ENCODE results near the gene NXPH3.

NXPH3 gene

DNA sequence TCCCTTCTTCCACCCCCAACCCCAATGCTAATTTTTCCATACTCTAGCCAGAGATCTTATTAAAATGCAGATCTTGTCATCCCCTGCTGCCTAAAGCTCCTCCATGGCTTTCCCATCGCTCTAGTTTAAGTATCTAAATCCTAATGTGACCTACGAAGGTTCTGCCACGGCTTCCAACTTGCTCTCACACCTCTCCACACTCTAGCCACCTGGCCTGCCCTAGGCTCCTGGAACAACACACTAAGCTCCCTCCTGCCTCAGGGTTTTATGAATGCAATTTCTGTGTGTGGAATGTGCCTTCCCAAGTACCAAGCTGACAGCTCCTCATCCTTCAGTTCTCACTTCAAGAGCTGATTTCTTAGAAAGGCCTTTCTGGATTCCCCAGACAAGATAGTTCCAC is 16.6 kb downstream of the NXPH3 start:
- DNase-seq (ENCODE audit: low read depth) = no peak

GRCh38 chr17:49595328-49595727 is 19.7 kb downstream of the NXPH3 start:
- DNase-seq (ENCODE audit: low read depth) = no peak

- DNase-seq (ENCODE audit: low read depth) = no peak
These were observed 20.3 kb downstream of the NXPH3 start for GRCh38 chr17:49595980-49596379.

- DNase-seq (ENCODE audit: low read depth) = no peak
These were observed 21.1 kb downstream of the NXPH3 start for GRCh38 chr17:49596613-49597244.

- no peak for DNase-seq (ENCODE audit: low read depth)
These were observed 21.8 kb downstream of the NXPH3 start for GRCh38 chr17:49597436-49597835.

DNA sequence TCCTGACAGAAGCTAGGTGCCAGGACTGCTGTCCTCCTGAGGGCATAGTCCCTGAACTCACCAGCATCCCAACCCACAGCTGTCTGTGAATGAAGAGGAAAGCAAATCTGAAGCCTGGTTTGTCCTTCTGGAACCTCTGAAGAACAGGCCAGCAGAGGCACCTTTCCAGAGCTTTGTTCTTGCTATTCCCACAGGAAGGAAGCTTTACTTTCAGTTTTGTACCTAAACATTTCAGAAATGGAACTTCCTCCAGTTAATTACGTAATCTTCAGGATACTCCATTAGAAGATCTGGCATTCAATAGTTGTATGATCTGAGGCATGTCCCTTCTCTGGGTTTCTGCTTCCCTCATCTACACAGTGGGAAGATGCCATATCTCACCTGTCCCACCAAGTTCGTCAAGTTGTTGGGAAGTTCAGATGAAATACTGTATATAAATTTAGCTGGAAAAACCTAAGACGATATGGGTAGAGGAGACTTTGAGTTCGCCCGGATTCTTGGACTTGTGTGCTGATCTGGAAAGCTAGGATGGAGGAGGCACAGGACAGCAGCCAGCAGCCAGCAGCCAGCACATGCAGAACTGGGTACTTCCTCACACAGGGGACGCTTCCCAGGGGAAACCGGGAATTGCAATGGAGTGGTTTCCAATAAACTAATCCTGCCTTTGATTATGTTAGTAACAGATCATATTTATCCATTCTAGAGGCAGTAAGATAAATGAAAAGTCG is 22.4 kb downstream of the NXPH3 start:
- DNase-seq (ENCODE audit: low read depth) = no peak

- no peak for DNase-seq (ENCODE audit: low read depth)
These were observed 23.2 kb downstream of the NXPH3 start for GRCh38 chr17:49598918-49599317.

GRCh38 chr17:49600949-49601348 is 25.3 kb downstream of the NXPH3 start:
- no peak for DNase-seq (ENCODE audit: low read depth)

DNA sequence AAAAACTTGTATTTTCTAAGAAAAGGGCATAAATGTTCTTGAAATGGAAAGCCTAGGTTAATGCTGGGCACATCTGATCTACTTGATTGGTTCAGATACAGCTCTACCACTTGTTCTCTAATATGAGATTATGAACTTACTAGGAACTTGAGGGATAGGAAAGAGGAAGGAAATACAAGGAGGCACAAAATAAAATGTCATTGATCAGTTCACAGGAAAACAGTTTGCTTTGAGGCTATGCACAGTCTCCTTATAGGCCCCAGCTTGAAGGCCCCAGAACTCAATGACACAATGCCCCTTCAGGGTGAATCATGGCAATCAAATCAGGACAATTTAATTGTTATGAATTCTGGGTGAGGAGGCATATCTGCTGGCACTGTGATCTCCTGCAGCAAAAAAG is 27.1 kb downstream of the NXPH3 start:
- DNase-seq (ENCODE audit: low read depth) = no peak

DNA sequence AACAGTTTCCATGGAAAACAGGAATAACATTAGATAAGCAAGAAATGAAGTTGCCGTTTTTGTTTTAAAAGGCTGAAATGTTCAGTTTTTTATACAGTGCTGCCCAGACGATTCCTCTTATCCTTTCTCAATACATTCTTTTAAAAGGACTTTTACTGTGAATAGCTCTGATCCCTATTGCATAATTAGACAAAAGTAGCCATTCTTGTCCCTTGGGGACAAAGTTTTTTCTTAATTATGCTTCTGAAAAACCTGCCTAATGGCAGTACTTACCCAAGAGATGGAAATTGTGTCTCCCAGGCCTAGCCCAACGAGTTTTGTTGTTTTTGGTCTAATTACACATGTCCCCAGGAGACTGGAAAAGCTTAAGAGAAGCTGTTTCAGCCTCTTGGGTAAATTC is 27.6 kb downstream of the NXPH3 start:
- no peak for DNase-seq (ENCODE audit: low read depth)

DNA sequence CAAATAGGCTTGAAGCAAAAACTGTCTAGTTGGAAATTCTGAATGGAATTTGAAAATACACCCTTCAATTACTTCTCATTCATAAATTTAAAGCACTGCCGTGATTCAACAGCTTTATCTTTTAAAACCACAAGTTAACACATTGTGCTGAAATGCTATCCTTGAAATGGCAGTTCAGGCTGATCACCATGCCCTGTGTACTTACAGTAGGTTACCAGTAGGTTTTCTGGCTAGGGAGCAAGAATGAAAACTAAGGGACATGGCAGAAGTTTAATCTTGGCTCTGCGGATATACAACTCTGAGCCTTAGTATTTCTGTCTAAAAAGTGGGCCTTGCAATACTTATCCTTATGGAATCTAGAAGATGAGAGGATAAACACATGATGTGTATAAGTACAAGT is 28.0 kb downstream of the NXPH3 start:
- no peak for DNase-seq (ENCODE audit: low read depth)

- DNase-seq (ENCODE audit: low read depth) = no peak
These were observed 28.7 kb downstream of the NXPH3 start for GRCh38 chr17:49604314-49604869.

DNA sequence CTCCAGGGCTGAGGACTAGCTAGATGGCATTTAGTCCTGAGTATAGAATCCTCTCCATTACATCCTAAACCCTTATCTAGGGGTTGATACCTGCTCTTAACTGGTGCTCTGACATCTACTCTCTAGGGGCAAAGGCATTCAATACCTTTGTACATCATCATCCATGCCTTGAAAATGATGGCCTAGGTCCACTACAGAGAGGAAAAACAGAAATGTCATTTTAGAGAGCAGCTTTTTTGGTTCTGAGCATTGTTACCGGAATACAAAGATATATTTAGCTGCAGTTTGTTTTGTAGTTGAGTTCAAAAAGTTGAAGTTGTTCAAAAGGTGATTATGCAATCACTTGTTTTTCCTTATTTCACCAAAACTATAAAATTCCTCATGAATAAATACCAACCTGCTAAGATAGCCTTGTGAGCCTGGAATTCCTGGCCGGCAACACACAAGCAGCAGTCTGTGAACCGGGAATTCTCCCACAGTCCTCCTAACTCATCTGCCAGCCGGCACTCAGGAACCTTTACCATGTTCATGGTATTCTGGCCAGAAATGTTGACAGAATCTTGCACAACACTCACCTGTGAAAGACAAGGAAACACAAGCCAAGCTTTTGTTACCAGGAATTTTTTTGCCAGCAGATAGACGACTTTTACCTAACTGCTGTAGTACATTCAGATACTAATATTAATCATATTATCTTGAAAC is 35.4 kb downstream of the NXPH3 start:
- no peak for DNase-seq (ENCODE audit: low read depth)

GRCh38 chr17:49612726-49613125 is 37.1 kb downstream of the NXPH3 start:
- DNase-seq (ENCODE audit: low read depth) = no peak

- DNase-seq (ENCODE audit: low read depth) = no peak
These were observed 37.6 kb downstream of the NXPH3 start for GRCh38 chr17:49613182-49613800.

DNA sequence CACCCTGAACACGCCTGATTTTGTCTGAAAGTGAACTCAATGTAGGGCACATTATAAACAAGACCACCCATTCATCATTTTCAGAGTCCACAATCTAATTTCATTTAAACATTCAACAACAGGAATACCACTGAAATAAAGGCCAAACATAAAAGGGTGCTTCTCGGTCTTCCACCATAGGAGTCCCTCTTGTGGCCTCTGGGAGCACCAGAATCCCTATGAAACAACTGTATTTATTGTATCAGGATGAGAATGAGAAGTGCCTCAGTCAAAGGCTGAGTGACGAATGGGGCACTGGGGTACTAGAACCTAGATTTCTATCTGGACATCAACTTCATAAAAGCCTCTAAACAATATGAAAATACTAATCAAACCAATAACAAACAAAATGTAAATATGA is 40.4 kb downstream of the NXPH3 start:
- no peak for DNase-seq (ENCODE audit: low read depth)

DNA sequence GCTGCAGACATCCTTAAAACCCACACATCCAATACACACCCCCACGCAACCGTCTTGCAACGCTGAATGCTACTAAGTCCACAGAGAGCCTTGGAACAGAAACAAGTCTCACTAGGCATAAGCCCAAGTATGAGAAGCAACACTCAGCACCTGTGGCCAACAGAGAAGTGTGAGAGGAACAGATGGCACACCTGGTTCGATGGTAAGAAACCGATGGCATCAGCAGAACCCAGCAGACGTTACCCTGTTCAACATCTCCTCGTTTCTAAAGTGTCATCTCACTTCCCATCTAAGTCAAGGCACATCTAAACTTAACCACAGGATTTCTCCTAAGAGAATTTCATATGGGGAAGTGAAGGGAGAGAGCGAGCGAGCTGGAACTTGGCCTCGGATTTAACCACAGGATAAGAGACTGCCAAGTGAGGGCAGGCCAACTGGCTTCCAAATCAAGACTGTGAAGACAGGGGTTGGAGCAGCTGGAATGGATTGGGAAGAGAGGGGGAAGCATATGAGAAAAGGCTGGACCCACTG is 41.0 kb downstream of the NXPH3 start:
- DNase-seq (ENCODE audit: low read depth) = no peak

DNA sequence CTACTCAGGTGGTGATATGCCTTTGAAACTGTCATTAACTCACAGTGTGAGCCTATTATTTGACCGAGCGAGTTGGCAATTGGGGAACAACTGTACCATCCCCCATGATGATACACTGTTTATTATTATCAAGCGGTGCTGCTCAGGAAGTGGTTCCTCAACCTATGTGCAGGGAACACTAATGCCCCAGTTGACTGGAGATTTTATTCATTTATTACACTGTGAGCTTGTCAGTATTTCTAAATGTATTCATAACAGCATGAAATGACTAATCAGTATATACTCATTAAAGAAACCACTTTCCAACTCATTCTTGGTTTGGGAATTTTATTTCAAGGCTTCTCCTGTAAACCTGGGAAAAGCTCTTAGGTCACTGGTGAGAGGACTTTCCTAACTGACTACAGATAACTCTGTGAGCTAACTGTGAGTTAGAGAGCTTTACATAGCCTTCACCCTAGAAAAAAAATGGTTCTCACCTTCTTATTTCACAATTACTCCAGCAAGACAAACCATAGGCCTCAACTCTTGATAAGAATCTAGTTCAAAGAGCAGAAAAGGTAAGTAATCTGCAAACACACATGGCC is 42.4 kb downstream of the NXPH3 start:
- DNase-seq (ENCODE audit: low read depth) = no peak

DNA sequence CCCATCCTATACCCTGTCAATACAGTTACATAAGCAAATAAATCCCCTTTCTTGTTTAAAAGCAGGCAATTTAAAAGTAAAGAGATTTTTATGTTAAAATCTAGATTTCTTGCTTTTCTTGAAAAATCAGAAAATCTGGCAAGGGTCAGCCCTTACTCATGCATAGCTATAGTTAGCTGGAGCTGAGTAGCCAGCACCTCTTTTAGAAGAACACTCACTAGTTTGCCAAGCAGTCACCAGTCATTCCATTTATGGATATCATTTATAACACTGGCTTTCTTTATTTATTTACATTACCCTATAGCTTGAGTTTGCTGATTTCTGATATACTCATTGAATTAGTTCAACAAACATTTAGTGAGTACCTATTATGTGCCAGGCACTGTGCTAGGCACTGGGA is 45.7 kb downstream of the NXPH3 start:
- DNase-seq (ENCODE audit: low read depth) = no peak

DNA sequence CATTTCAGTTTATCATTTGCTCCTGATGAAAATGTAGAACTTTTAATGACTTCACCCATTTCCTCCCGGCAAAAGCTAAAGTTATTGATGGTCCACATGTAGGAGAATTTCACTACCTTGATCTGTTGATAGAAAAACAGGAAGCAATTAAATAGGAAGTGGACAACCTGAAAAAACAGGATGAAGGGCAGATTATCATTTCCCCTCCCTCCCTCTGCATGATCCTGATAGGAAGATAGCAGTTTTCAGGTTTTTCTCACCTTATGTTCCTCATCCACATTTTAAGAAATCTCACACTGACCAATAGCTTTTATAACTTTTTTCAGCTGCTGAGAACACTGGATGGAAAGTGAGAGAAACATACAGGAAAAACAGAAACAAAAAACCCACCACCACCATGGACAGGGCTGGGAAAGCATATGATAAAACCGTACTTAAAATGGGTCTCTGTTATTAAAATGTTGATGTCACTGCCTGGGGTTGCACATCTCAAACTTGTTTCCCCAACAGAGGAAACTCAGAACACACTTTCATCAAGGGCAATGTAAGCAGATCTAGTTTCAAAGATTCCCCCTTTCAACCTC is 46.4 kb downstream of the NXPH3 start:
- DNase-seq (ENCODE audit: low read depth) = no peak

DNA sequence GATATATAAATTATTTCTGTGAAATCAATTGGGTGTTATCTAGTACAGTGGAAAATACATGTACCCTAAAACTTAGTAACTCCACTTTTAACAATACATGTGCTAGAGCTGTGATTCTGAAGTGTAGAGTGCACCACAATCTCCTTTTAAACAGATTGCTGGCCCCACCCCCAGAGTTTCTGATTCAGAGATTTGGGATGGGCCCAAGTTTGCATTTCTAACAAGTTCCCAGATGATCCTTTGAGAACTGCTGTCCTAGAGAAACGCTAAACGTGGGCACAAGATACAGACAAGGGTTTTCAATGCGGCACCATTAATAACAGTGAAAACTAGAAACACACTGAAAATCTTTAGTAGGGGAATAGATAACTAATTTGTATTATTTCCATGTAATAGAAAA is 49.2 kb downstream of the NXPH3 start:
- no peak for DNase-seq (ENCODE audit: low read depth)

GRCh38 chr17:49629447-49629846 is 53.8 kb downstream of the NXPH3 start:
- DNase-seq (ENCODE audit: low read depth) = no peak

Measured in stimulated activated CD8-positive, alpha-beta memory T cell treated with anti-CD3 and anti-CD28 coated beads, Interleukin-7, amount 100 ng/mL, for 24 hours (primary cell).